Heart left ventricle (tissue), 13 donors: ENCODE results near the gene PI4KB.

ENCODE experiments used
- POLR2A ChIP-seq, 2 donors: fragments of 450-650 bp; IDR thresholded peaks; one replicate each; pipeline ENCODE4 v1.6.1; 2017; ENCODE audit warnings: antibody characterized with exemption in 2 of 2, mild to moderate bottlenecking in 2 of 2, moderate library complexity in 2 of 2
- TF ChIP-seq, protein P1 (sequence below), 12 donors: fragments of 200-600 bp; sonication (generic) in 4 of 12; IDR thresholded peaks; one replicate each; pipeline versions ENCODE4 v1.5.0 to v1.8.0; 2018 to 2022; ENCODE audit warnings: antibody characterized with exemption in 12 of 12, mild to moderate bottlenecking in 5 of 12
- donor health status: ischemic (EF 13 %, LVEDD 7.1; RV severe dilation, severe dysfunction).
- donor health status: DM: no; HTN: yes; CAD: no.
- donor health status: DM: no; HTN: no; CAD: no.
- donor health status: ischemic (EF 25% LVEDD 6.9; RV normal size, moderate dysfunction).
- donor health status: ischemic (EF 25% LVEDD 5.7; RV mildly dilated, moderate dysfunction).
- donor health status: ischemic (EF 35%, LVEDD 5.7; RV mildly dilated, moderate dysfunction).
- donor health status: nonischemic (EF 11% LVEDD 7.7; RV severe dilation, severe dysfunction).
- donor health status: DM: yes; HTN: yes; CAD: no.
- donor health status: PGD.
- donor health status: ischemic (EF 29% LVEDD 5.4; RV normal size, mild dysfunction).
- donor health status: nonischemic (EF 23%, LVEDD 6.1; RV moderate dilation, normal function).

GRCh38 chr1:151289991-151290708, 37.1 kb downstream of the PI4KB start:
- TF ChIP-seq, protein P1, sequence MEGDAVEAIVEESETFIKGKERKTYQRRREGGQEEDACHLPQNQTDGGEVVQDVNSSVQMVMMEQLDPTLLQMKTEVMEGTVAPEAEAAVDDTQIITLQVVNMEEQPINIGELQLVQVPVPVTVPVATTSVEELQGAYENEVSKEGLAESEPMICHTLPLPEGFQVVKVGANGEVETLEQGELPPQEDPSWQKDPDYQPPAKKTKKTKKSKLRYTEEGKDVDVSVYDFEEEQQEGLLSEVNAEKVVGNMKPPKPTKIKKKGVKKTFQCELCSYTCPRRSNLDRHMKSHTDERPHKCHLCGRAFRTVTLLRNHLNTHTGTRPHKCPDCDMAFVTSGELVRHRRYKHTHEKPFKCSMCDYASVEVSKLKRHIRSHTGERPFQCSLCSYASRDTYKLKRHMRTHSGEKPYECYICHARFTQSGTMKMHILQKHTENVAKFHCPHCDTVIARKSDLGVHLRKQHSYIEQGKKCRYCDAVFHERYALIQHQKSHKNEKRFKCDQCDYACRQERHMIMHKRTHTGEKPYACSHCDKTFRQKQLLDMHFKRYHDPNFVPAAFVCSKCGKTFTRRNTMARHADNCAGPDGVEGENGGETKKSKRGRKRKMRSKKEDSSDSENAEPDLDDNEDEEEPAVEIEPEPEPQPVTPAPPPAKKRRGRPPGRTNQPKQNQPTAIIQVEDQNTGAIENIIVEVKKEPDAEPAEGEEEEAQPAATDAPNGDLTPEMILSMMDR (IDR thresholded peaks at IDR 0.05): no peak
- no peak for TF ChIP-seq POLR2A (IDR thresholded peaks at IDR 0.05)
